ENCODE data around the gene SDCCAG8.

Gene SDCCAG8

DNA sequence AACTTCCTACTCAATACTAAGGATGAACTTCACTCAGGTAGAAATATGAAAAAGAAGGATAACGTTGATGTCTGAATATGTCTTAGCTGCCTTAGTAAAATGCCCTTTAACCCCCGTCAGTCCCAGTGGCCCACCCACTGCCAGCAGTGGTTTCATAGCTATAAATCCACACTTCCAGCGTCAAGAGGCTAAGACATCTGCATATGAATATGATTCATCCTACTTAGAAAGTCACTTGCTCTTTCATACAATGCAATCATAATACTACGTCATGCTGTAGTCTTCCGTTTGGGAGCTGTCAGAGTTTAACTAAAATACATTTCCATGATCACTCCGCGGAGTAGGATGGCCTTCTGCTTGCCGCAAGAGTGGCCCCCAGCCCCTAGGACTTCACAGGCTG lies 247.3 kb downstream of the SDCCAG8 start:
- TF ChIP-seq, protein P1, sequence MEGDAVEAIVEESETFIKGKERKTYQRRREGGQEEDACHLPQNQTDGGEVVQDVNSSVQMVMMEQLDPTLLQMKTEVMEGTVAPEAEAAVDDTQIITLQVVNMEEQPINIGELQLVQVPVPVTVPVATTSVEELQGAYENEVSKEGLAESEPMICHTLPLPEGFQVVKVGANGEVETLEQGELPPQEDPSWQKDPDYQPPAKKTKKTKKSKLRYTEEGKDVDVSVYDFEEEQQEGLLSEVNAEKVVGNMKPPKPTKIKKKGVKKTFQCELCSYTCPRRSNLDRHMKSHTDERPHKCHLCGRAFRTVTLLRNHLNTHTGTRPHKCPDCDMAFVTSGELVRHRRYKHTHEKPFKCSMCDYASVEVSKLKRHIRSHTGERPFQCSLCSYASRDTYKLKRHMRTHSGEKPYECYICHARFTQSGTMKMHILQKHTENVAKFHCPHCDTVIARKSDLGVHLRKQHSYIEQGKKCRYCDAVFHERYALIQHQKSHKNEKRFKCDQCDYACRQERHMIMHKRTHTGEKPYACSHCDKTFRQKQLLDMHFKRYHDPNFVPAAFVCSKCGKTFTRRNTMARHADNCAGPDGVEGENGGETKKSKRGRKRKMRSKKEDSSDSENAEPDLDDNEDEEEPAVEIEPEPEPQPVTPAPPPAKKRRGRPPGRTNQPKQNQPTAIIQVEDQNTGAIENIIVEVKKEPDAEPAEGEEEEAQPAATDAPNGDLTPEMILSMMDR (IDR thresholded peaks at IDR 0.05): no peak
- no peak for TF ChIP-seq ZFX (IDR thresholded peaks at IDR 0.05; ENCODE audit: borderline replicate concordance)
- H3K27ac ChIP-seq: no peak overlapping the region

DNA sequence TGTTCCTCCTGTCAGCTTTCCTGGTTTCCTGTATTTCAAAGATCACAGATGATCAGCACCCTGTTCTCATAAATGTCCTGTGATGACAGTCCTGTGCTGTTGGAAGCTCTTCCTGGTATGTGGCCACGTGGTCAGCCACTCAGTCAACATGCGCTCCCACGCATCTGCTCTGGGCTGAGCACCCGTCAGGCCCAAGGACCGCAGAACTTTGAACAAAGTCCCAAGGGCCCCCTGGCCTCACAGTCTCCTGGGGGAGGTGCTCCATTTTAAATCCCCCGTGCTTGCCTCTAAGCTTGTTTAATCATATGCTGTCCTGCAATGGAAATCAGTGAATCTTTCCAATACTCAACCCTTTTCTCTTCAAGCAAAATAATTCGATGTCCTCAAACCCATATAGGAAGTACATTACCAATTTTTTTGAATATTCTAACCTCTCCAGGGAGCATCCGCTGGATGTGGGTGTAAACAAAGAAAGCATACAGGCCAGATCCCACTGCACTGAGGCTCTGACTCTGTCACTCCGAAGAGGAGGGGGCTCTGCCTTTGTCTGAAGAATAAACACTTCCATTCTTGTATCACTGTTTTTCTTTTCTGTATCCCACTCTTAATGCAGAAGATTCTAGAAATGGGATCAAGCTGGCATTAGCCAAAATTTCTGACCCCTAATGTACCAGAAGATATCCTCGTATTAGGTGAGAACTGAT lies 250.3 kb downstream of the SDCCAG8 start:
- no peak overlapping the region for H3K27ac ChIP-seq
- TF ChIP-seq ZFX (IDR thresholded peaks at IDR 0.05; ENCODE audit: borderline replicate concordance): no peak
- TF ChIP-seq, protein P1 (IDR thresholded peaks at IDR 0.05): no peak

DNA sequence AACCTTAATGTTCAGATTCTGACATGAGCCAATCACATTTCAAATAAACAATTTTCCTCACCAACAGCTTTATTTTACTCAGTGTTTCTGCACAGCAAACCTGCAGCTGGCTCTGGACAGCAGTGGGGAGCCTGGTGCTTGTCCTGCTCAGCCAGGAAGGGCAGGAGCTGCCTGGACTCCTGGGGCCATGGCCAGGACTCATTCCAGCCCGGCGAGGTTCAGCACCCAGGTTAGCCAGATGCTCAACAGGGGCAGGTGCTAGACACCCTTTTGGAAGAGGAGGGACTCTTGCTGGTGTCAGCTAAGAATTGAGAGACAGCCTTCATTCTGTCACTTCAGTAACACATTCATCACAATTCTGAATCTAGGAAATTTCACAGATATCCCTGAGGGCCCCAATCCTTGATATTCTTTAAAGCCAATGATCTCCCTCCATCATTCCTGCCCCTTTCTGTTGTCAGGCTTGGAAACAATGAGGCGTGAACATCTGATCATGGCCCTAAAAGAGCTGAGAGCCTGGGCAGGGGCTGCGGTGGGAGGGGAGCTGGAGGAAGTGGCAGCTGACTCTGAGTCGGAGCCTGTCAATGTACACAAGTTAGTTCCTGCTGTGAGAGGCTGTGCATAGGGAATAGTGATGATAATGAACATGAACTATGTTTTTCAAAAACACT lies 251.3 kb downstream of the SDCCAG8 start:
- no peak overlapping the region for H3K27ac ChIP-seq
- TF ChIP-seq, protein P1 (IDR thresholded peaks at IDR 0.05): no peak
- no peak for TF ChIP-seq ZFX (IDR thresholded peaks at IDR 0.05; ENCODE audit: borderline replicate concordance)

DNA sequence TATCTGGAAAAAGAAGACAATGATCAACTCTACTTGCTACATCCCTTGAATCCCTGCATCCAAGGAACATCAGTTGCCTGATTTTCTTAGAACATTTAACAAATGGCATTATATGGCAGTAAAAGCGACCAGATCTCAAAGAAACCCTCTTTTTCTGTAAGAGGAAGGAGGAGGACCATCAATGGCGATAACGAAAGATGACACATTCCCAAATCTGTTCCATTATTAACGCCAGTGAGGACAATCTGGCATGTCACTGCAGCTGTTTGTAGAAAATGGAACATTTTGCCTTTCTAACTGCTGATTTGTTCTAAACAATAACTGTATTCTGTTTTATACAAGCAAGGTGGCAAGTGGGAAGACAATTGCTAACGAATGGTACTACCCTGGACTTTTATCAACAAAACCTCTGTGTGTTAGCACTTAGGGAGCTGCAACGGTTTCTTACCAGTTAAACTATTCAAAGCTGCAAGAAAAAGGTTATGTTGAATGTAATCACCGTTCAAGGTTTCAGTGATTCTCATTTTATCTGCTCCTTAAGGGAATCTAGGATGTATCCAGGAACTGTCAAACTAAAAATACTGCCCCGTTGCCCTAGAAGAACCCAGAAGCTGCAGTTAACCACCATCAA lies 251.9 kb downstream of the SDCCAG8 start:
- no peak overlapping the region for H3K27ac ChIP-seq
- TF ChIP-seq, protein P1 (IDR thresholded peaks at IDR 0.05): no peak
- TF ChIP-seq ZFX (IDR thresholded peaks at IDR 0.05; ENCODE audit: borderline replicate concordance): no peak

DNA sequence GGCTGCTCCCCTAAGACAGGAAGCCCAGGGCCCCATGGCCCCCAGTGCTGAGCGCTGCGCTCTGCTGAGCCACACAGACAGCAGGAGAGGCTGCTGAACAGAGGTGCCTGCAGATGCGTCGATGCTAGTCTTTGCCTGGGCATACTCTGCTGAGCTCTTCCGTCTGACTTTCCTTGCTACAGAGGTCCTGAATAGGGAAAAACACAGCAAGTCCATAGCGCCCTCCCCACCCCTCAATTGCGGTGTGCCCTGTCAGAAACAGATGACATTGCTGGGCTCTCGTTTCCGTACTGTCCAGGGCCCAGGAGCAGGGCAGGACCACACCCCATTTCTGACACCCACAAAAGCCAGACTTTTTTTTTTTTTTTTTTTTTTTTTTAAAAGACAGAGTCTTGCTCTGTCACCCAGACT lies 252.5 kb downstream of the SDCCAG8 start:
- no peak for TF ChIP-seq ZFX (IDR thresholded peaks at IDR 0.05; ENCODE audit: borderline replicate concordance)
- TF ChIP-seq, protein P1 (IDR thresholded peaks at IDR 0.05): no peak
- no peak overlapping the region for H3K27ac ChIP-seq

DNA sequence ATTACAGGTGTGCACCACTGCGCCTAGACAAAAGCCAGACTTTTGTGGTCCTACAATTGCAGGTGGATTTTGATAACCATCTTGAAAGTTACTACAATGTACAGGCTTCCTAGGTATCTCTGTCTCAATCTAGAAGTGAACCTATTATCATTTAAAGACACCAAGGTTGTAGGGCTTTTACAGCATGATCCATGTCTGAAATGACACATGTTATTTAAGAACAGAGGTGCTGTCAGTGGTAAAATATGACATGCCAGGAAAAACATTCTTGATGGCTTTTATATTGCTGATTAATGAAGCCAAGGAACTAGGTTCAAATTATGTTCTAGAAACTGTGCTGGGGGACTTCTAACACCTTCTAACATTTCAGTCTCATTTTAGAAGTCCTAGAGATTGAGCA lies 253.1 kb downstream of the SDCCAG8 start:
- no peak overlapping the region for H3K27ac ChIP-seq
- TF ChIP-seq, protein P1 (IDR thresholded peaks at IDR 0.05): no peak

DNA sequence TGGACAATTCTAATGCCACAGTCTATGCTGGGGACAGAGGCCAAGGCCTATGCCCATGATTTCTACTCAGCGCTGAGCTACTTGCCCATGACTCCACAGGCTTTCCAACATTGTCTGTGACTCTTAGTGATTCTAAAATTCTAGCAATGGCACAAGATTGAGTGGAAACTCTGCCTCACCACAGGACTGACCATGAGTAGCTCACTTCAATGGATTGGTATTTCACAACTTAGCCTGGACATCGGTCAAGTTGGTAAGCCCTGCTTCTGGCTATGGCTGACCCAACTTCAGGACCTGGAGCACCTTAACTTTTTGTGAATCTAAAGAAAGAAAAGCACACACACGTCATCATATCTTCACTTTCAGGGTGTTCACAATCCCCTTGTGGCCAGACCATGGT lies 255.1 kb downstream of the SDCCAG8 start:
- H3K27ac ChIP-seq: no peak overlapping the region
- TF ChIP-seq, protein P1 (IDR thresholded peaks at IDR 0.05): no peak
- no peak for TF ChIP-seq ZFX (IDR thresholded peaks at IDR 0.05; ENCODE audit: borderline replicate concordance)
